Measurements from ENCODE around the gene FJX1.

Gene FJX1

DNA sequence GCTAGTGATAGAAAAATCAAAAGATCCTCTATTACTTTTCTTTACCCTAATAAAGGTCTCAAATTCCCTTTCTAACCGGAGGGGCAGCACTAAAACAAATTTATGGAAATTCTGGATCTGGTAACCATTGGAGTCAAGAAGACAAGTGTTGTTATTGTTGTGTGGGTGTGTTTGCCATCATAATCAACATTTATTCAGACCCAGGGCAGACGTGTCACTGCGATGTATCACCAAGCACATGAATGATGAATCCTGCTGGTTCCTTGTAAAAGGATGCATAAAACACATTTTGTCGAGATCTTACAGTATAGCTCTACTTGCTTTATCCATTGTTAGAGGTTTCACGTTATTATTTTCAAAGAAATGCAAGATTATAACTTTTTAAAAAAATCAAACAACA, 12.1 kb upstream of the FJX1 start:
- no peak for DNase-seq (ENCODE audit: low spot score)

DNA sequence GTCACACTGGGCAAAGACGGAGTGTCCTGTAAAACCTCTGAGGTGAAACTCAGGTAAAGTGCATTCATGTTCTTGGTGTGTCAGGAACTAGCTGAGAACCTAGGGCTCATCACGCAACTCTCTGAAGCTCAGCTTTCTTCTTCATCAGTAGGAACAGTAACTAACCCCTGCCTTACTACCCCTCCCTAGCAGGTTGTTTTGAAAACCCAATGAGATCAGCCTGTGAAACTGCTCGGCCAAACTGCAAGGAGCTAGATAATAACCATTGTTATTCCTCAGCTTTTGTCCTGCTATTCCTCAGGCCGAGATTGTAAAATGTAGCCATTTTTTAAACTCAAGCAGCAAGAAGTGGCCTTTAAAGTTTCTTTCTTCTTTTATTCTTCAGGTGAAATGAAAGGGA, 9.8 kb upstream of the FJX1 start:
- DNase-seq (ENCODE audit: low spot score), result no peak

DNA sequence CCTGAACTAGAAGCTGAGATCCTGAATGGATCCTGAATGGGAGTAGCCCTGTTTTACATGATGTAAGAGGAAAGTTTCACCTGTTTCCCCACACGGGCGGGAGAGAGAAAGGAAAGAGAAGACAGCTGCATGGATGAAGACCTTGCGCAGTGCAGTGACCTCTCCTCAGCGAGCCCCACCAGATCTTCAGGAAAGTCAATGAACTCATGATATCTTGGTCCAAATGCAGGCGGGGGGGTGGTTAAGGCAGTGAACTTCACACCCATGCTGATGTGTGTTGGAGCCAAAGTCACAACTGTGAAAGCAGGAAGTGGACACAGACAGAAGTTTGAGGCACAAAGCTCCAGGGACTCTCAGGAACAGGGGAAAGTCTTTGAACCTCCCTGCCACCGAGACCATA, 8.6 kb upstream of the FJX1 start:
- DNase-seq (ENCODE audit: low spot score), result no peak

DNA sequence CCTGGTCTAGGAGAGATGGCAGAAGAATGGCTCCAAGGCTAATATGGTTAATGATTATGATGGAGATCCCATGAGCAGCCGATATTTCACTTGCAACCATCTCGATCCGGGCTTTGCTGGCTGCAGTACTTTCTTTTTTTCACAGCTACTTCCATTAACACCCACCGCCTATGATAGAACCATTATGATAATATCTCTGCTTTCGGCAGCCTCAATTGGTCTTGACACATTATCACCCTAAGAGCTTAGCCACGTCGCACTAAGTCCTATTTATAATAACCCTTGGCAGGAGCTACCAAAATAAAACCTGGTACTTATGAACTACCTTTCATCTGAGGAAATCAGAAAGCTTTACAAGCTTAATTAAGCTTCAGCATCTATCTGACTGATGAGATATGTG, 7.6 kb upstream of the FJX1 start:
- no peak for DNase-seq (ENCODE audit: low spot score)

GRCh38 chr11:35611741-35612140, 6.5 kb upstream of the FJX1 start:
- no peak for DNase-seq (ENCODE audit: low spot score)

DNA sequence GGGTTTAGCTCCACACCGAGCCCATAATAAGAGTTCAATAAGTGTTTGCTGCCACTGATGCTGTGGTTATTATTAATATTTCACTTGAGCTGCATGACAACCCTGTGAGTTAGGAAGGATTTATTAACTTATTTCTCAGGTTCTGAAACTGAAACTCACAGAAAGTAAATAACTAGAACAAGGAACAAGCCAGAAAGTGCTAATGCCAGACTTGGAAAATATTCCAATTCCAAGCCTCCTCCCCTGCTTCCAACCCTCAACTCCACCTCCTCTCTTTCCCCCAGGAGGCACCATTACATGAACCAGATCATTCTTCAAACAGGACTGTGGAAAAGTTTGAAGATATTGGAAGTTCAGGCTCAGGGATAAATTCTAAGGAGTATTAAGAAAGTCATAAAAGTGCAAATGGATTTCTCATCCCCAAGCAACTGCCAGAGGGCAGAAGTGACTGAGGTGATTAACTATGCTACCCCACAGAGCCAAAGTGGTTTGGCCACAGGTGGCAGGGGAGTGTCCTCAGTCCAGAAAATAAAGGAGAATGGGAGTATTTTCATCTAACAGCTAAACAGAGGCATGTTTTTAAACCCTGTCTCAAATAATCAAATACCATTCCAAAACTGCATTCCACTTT, 3.2 kb upstream of the FJX1 start:
- no peak for DNase-seq (ENCODE audit: low spot score)

DNA sequence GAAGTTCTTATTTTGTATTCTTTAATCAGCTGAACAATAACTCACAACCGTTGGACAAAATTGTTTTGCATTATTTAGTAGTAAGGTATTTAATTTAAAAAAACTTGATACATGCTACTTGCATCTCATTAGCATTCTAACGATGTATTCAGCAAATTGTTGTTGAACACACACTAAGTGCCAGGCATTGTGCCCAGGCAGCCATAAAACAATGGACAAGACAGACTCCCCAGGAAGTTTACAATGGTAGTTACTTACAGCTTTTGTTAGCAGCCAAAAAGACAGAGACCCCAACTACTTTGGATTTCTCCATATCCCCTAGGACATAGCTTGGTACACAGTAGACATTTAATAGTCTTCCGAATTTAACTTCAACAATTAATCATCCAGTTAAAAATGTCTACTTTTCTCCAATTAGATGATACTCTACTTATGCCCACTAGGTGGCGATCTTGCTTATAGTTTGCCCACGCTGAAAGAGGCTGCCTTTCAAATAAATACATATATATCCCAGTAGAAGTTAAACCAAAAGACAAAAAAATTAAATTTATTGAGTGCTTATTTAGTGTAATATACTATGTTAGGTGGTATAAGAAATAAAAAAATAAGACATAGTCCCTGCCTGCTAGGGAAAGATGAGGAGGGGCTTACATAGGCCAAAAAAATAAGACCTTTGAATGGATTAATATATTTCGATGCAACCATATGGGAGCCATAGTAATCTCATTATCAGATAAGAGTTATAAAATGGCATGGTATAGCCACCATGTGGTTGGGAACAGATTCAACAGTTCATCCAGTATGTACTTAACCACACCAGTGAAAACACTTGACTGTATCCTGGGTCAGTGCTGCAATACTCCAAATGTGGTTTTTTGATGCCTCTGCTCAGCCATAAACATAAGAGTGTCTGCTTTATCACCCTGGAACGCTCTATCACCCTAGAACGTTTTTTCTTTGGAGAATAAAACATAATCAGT, 2.0 kb upstream of the FJX1 start:
- peak; percentile 56 for DNase-seq (ENCODE audit: low spot score)

DNA sequence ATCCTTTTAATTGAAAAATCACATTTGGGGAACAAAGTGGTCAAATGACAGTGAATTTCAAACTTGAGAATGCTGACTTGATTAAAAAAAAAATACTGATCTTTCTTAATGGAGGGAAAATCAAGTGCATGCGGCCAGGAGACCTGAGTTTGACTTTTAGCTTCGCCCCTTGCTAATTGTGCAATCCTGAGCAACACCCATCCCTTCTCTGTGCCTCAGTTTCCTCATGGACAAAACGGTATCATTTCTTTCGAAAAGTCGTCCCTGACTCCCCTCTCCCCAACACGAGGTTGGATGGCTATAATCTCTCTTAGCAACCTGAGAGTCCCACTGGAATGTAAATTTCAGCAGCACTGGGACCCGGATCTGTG, 959 bp upstream of the FJX1 start:
- DNase-seq (ENCODE audit: low spot score), result no peak

DNA sequence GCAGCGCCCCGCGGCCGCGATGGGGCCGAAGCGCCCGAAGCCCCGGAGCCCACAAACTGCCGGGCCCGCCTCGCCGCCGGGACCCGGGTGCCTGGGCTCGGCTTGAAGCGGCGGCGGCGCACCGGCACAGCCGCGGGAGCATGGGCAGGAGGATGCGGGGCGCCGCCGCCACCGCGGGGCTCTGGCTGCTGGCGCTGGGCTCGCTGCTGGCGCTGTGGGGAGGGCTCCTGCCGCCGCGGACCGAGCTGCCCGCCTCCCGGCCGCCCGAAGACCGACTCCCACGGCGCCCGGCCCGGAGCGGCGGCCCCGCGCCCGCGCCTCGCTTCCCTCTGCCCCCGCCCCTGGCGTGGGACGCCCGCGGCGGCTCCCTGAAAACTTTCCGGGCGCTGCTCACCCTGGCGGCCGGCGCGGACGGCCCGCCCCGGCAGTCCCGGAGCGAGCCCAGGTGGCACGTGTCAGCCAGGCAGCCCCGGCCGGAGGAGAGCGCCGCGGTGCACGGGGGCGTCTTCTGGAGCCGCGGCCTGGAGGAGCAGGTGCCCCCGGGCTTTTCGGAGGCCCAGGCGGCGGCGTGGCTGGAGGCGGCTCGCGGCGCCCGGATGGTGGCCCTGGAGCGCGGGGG, 346 bp downstream of the FJX1 start:
- peak; percentile 45 for DNase-seq (ENCODE audit: low spot score)

DNA sequence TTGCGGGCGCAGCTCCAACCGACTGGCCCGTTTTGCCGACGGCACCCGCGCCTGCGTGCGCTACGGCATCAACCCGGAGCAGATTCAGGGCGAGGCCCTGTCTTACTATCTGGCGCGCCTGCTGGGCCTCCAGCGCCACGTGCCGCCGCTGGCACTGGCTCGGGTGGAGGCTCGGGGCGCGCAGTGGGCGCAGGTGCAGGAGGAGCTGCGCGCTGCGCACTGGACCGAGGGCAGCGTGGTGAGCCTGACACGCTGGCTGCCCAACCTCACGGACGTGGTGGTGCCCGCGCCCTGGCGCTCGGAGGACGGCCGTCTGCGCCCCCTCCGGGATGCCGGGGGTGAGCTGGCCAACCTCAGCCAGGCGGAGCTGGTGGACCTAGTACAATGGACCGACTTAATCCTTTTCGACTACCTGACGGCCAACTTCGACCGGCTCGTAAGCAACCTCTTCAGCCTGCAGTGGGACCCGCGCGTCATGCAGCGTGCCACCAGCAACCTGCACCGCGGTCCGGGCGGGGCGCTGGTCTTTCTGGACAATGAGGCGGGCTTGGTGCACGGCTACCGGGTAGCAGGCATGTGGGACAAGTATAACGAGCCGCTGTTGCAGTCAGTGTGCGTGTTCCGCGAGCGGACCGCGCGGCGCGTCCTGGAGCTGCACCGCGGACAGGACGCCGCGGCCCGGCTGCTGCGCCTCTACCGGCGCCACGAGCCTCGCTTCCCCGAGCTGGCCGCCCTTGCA, 1.0 kb downstream of the FJX1 start:
- peak; percentile 34 for DNase-seq (ENCODE audit: low spot score)

DNA sequence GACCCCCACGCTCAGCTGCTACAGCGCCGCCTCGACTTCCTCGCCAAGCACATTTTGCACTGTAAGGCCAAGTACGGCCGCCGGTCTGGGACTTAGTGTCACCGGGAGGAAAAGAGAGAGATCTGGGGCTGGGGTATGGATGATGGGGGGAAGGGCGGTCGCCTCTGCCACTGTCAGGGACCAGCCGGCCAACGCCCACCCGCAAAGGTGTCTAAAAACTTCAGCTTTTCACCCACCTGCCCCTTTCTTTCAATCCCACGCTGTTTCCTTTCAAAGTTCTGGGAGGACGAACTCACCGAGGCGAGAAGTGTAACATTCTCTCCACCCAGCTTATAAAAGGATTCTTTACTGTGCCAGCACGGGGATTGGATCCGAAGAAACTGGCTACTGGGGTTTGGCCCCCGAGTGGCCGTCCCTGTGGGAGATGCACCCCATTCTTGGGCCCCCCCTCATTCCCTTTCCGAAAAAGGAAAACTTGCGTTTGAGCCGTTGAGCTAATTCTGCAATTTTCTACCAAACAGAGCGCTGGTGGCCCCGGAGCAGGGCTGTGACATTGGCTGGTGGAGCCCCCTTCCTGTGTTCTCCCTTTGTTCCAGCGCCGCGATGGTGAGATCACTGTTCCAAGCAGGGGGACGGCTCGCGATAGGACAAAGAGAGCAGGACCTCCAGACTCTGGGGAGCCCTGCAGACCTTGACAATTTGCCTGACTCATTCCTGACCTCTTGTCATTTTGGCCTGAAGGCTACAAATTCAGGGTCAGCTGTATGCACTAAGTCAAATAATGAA, 1.8 kb downstream of the FJX1 start:
- no peak for DNase-seq (ENCODE audit: low spot score)

DNA sequence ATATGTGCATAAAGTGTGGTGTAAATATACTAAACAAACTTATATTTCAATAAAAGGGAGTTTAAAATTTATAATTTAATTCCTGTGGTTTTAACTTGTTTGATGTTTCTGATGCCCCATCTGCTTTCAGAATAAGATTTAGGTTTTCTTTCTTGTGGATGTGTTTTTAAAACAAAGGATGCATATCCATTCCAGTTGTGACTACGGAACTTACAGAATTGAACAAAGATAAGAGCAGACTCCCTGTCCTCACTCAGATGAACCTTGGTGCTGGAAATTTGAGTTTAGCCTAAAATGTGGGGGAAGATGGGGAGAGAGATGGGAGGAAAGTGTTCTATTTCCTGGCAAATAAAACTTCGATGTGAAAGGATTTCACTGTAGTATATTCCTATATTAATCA, 2.5 kb downstream of the FJX1 start:
- no peak for DNase-seq (ENCODE audit: low spot score)

GRCh38 chr11:35621620-35622019, 3.4 kb downstream of the FJX1 start:
- DNase-seq (ENCODE audit: low spot score), result no peak

DNA sequence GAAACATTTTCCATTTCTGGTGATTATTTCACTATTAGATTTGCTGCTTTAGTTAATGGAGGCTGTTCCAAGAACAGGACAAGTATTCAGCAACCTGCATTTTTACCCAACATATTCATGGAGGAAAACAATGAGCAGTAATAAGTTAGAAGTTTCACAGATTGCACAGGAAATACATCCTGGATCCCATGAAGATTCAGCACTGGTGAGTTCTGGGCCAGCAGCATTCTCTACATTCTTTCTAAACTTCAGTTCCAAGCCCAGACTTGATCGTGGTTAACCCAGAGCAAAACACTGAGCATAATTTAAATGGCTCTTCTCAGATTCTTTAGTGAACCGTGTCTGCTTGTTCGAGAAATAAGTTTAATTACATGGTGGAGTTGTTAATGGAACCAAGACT, 3.8 kb downstream of the FJX1 start:
- DNase-seq (ENCODE audit: low spot score), result peak; percentile 72

GRCh38 chr11:35623621-35624168, 5.4 kb downstream of the FJX1 start:
- DNase-seq (ENCODE audit: low spot score), result no peak

DNA sequence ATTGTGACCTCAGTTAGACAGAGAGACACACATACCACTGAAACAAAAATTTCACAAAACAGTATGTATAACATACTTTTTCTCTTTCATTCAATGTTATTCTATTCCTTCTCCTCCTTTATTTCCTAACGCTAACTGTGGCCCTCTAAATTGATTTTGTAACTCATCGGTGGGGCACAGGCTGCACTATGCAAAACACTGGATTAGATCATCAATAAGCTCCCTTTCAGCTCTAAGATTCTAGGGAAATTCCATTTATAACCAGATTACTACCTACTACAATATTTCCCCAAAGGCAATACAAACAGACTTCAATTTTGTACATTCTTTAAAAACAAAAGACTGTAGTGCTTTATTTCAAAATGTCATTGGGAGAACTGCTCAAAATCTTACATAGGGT, 6.1 kb downstream of the FJX1 start:
- DNase-seq (ENCODE audit: low spot score), result no peak

DNA sequence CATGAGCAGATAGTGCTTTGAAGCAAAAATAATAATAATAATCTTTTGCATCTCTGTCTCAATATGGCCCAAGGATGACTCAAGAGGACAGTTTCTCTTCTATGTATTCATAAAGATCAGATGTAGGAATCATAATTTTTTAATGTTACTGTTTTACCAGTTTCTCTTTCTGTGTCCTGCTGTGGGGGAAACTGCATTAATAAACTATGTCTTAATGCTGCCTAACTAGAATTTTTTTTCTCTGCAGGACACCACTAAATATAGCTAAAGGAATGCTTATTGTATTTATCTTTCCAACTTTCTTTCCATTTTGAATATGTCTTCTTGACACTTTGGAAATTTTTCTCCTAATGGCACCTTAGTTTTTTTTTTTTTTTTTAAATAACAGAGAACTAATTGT, 6.5 kb downstream of the FJX1 start:
- DNase-seq (ENCODE audit: low spot score), result no peak

DNA sequence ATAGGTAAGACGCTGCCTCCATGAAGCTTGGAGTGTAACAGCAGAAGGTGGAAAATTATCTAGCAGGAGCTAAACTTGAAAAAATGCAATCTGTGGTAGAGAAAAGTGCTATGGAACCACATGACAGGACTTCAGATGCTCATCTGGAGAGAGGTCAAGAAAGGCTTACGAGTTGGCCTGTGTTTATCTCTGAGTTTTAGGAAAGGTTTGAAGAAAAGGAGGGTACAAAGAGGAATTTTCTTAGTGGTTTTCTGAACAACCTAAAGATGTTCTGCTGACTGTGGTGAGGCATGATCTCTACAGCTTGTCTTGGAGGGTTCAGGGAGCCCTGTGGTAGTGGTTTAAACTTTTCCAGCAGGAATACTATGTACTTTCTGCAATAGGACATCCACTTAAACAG, 8.2 kb downstream of the FJX1 start:
- DNase-seq (ENCODE audit: low spot score), result no peak

DNA sequence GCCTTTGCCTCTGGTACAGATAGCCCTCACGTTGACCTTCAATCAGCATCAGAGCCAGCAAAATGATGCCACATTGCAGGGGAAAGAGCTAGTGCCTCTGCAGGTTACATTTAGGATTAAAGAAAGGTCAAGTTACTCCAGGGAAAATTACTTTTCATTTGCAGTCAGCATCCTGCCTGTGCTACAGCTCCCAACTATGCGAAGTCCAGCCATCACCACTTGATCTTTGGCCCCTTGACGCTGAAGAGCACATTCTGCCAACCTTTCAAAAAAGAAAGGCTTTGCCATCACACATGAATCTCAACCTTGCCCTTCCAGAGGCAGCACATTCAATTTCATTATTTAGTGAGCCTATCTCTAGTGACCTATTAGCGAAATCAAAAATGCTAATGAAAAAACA, 11.3 kb downstream of the FJX1 start:
- DNase-seq (ENCODE audit: low spot score), result no peak

GRCh38 chr11:35629914-35630313, 11.7 kb downstream of the FJX1 start:
- peak; percentile 91 for DNase-seq (ENCODE audit: low spot score)

GRCh38 chr11:35631891-35632290, 13.6 kb downstream of the FJX1 start:
- DNase-seq (ENCODE audit: low spot score), result no peak

Data from AG08395 (cell line).